GM18505 (cell line): ENCODE results near the gene TAOK1.

Experiments used
- ATAC-seq: cut with Tn5 transposase; IDR thresholded peaks from one replicate; pipeline ENCODE4 v1.9.1; 2021; ENCODE audit not compliant: unreplicated experiment
- POLR2A ChIP-seq: IDR thresholded peaks from 4 replicates; pipeline ENCODE4 v1.6.1; 2011; ENCODE audit warnings: borderline replicate concordance; ENCODE audit not compliant: insufficient read depth, insufficient read length; ENCODE audit errors: extremely low read depth

TAOK1 gene

DNA sequence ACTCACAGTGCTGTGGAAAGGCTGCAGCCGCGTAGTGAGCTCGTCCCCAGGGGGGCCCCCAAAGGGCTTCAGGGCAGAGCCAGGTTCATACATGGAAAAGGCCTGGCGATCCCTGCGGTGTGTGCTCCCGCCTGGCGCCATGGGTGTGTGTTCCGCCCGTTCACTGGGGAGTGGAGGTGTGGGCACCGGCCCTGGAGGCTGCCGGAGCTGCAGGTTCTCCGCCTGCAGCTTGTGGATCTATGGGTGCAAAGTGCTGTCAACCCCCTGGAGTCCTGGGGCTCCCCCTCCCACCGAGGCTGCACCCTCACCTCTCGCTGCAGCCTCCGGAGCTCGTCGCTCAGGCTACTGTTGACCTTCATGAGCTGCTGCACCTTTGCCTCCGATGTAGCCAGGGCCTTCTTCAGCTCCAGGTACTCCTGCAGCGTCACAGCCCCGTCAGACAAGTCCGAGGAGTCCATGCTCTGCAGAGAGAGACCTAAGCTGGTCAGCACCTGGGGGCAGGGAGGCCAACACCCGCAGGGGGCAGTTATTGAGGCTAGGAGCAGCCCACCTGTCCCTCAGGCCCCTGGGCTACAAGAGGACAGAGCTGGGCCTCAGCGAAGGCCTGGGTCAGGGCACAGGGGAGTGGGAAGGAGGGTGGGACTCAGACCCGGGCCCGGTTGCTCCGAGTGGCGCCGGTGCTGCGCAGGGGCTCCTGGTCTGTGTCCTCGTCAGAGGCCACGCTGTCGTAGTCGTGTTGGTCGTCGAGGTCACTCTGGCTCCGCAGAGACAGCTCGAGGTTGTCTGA lies 186.2 kb downstream of the TAOK1 start:
- ATAC-seq, result no peak
- no peak for TF ChIP-seq POLR2A

DNA sequence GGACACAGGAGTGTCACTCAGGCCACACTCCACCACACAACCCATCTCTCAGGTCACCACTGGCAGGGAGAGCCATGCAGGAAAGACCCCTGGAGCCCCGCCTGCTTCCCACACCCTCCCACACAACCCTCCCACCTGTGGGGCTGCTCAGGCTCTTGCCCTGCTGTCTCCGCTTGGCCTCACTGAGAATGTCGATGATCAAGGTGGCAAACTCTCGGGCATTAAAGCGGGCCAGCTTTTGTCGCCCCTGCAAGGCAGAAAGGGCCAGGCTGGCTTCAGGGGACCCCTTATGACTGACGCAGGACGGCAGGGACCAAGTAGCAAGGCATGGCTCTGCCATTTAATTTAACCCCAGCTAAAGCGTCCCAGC lies 186.8 kb downstream of the TAOK1 start:
- no peak for ATAC-seq
- no peak for TF ChIP-seq POLR2A

DNA sequence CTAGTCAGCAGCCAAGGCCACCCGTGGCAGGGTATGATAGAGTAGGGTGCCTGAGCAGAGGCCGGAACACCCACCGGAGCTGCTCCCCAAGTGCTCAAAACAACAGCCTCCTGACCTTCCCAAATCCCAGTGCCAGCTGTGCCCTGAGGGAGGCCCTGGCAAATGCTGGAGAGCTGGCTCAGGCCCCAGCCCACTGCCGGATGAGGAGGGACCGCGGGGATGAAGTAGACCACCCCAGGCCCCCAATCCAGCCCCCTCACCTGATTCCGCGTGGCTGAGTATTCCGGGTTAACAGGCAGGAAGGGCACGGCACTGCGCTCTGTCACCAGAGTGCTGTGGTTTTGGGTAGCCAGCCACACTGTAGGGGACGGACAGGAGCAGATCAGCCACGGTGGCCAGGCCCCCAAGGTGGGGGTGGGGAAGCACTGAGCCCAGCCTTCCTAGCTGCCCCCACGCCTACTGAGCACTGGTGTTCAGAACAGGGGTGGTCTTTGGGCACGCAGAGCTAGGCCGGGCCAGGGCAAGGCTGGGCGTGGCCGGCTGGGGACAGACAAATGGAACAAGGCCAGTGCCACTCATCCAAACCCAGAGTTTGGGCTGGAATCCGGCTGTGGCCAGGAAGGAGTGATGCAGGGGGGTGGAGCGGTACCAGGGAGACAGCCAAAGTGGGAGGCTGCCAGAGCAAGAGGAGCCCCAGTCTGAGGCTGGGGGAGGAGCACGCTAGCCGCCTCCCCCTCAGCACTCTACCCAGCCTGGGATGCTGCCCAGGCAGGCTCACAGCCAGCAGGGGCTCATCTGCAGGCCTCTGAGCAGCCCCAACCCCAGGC lies 187.4 kb downstream of the TAOK1 start:
- ATAC-seq, result no peak
- TF ChIP-seq POLR2A, result no peak

DNA sequence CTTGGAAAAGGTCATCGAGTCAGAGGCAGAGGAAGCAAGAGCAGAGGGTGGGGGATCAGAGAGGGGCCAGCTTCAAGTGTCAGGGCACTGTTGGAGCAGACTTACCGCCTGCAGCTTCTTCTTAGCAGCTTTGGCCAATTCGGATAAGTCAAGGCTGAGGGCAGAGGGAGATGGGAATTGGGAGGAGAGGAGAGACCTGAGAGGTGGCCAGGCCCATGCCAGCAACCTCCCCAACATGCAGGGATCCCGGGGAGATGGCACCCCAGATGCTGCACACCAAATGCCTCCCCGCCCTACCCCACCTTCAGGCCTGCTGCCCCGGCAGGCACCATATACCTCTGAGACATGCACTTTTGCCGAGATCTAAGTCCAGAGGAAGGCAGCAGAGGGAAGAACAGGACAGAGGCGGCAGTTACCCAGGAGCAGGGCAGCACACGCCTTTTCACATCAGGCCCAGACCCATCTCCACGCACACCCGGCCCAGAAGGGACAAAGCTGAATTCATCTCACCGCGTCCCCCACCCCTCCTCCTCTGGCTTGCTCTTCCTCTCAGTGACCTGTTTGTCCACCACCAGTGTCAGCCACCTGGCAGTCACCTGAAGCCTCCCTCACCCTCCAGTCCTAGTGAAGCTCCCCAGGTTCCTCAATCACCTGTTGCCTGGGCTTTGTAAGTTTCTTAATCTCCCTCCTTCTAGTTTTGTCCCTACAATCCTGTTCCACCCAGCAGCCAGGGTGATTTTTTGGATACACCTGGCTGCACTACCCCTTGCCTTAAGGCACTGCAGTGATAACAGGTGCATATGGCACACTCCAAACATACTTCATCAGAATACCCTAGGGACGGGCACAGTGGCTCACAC lies 188.7 kb downstream of the TAOK1 start:
- no peak for TF ChIP-seq POLR2A
- ATAC-seq, result no peak

DNA sequence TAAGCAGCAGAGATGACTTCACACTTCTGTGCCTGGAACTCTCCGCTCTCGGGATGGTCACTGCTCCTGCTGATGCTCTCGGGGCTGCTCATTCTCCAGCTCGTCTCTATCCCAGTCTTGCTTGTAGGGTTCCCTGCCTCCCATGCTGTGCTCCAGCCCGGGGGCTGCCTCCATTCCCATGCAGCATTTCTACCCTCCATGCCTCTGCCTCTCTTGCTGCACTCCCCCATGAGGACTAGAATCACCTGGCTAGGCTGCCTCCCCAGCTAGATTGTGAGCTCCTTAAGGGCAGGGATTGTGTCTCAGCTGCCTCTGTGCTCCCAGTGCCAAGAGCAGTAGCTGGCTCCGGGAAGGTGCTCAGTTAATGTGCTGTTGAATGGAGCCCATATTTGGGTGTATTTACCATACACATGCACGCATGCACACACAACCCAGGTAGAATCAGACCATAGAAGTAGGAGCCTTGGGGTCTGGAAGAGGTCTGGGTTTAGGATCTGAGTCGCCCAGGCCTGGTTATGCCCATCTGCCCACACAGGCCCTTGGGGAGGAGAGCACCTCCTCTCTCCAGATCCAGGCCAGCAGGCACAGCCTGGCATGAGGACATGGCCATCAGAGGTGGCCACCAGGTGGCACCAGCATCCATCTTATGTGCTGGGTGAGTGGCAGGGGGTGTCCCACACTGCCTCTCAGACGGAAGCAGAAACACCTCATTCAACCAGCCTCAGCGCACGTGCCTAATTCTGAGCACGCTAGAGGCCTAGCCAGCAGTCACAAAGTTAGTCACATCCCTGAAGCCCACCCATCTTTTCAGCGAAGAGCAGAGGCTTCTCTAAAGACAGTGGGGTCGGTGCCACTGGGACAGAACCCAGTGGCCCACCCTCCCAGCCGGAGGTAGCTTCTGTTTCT lies 190.0 kb downstream of the TAOK1 start:
- TF ChIP-seq POLR2A, result no peak
- ATAC-seq, result peak; percentile 69

DNA sequence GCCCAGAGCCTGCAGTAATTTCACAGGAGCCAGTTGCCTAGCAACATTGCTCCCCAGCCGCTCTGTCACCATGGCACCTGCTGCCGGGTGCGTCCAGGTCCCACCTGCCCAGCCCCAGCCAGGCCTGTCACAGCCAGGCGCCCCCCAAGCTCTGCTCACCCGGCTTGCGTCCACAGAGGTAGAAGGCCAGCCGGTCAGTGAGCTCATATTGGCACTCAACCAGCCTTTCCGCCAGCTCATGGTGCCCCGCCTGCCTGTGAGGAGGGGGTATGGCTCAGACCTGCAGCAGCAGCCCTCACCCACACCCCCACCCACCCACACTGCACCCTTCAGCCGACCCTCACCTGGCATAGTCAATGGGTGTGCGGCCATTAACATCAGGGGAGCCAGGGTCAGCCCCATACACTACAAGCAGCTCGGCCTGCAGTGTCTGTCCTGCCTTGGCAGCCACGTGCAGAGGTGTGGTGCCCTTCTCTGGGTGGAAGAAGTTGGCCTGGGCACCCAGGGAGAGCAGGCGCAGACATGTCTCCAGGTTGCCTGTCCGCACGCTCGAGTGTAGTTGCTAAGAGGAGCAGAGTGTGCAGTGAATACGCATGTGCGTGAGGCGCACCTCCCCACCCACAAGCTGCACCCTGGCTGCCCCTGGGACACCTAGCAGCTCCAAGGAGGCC lies 191.6 kb downstream of the TAOK1 start:
- no peak for ATAC-seq
- TF ChIP-seq POLR2A, result no peak

DNA sequence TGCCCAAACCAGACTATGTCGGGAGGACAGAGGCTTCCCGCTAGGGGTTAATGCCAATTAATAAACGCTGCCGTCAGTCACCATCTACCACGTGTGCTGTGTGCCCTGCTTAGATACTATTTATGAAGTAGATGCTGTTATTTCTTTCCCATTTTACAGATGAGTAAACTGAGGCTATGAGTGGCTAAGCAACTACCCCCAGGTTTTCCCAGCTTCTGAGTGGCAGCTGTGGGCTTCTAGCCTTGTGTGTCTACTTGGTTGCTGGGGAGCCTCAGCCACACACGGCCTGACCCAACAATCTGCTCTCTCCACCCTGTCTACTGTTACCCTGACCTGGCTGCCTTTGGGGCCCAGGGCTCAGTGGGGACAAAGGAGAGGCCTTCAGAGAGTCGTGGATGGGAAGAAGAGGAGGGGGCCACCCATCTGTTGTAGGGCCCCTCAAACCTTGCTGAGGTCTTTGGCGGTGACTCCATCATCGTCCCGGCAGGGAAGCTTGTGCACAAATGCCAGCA lies 192.1 kb downstream of the TAOK1 start:
- no peak for ATAC-seq
- TF ChIP-seq POLR2A, result no peak

DNA sequence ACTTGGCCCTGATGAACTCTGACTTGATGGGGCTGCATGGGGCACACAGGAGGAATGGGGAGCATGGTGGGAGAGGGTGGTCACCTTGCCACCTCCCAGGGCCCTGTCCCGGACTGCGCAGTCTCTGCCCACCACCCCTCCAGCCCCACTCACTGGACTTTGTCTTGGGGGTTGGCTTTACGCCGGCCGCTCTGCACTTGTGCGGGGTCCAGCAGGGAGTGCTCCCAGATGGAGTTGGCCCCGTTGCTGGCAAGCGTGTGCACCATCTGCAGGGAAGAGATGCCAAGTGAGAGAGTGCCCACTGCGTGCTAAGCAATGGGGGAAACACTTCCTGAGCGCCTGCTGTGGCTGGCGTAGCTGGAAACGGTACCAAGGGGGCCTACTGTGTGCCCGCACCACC lies 192.6 kb downstream of the TAOK1 start:
- ATAC-seq, result no peak
- TF ChIP-seq POLR2A, result no peak

DNA sequence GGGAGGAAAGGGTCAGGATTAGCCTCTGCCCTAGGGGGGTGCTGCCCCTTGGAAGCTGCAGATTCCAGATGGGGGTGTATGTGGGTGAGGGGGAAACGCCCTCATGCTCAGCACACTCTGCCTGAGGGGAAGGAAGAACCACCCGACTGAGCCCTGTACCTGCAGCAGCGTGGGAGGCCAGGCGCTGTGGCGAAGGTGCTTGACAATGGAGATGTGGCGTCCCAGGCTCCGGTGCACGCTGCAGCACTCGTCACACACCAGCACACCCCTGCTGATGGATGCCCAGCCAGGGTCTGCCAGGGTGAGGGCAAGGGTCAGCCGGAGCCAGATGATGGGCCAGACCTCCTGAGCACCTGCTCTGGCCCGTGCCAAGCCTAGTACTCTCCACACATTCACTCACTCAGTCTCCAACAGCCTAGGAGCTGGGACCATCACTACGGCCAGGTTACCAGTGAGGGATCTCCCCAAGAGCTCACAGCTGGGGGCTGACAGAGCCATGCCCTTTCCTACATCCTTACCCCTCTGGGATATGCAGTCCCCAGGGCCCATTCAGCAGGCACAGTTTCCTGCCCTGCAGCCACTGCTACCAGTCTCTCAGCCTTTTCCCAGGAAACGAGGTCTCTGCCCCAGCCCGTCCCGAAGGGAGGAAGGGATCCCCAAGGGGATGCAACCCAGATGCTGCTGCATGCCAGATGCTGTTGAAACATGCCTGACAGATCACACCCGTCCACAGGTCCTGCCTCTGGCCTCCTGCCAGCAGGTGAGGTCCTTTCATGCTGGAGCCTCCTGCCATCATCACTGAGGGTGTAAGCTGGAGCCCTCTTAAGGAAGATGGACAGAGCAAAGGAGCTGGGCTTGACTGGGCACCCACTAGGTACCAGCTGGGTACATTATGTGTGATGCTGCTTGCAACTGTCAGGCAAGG lies 193.4 kb downstream of the TAOK1 start:
- no peak for TF ChIP-seq POLR2A
- no peak for ATAC-seq

DNA sequence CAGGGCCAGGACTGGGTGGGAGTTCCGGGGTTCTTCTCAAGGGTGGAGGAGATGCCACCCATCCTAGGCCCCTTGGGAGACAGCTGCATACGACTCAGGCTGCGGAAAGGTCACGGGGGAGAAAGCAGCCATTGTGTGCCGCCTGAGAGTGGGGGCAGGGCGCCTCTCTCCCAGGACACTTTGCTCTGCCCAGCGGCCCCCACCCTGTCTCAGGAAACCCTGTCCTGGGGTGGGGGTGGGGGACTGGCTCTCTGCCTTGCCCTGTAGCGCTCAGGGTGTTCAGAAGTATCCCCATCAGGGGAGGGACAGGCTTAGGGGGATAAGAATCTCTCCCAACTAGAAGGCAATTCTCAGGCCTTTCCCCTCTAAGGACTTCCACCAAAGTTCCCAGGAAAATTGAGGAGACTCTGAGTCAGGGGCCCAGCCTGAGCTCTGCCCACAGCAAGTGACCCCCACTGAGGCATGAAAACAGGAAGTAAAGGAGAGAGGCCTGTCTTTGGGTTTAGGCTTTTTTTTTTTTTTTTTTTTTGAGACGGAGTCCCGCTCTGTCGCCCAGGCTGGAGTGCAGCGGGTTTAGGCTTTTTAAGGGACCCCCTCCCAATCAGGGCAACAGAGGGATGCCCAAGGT lies 194.4 kb downstream of the TAOK1 start:
- no peak for TF ChIP-seq POLR2A
- no peak for ATAC-seq
